ENCODE measurements around the gene ADAMTS19.
"Not testable (repeated sequence)": the region's sequence is repeated elsewhere in the genome, so short reads cannot be mapped to it uniquely, and the experiment has no call there.

The ADAMTS19 gene

DNA sequence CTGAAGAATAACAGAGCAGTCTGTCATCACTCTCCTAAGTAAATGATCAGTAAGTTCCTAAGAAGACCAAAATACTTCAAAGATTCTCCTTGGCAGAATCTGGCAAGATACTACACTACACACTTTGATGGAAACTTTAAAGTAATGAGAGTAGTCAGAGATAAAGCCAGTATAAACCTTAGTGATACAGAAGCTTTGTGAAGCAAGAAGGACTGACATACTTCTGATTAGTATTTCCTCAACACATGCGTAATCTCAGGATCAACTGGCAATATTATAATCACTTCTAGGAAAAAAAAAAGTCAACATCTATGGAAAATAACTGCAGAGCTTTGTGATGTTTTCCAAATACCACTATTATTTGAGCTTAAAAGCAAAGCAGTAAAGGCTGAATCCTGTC is 34.0 kb upstream of the ADAMTS19 start:
- Histone ChIP-seq H3K27ac (no peak overlapping the region), H3K4me3 (no peak overlapping the region)
- DNase-seq (ENCODE audit: low spot score), result no peak
- TF ChIP-seq, protein P1, sequence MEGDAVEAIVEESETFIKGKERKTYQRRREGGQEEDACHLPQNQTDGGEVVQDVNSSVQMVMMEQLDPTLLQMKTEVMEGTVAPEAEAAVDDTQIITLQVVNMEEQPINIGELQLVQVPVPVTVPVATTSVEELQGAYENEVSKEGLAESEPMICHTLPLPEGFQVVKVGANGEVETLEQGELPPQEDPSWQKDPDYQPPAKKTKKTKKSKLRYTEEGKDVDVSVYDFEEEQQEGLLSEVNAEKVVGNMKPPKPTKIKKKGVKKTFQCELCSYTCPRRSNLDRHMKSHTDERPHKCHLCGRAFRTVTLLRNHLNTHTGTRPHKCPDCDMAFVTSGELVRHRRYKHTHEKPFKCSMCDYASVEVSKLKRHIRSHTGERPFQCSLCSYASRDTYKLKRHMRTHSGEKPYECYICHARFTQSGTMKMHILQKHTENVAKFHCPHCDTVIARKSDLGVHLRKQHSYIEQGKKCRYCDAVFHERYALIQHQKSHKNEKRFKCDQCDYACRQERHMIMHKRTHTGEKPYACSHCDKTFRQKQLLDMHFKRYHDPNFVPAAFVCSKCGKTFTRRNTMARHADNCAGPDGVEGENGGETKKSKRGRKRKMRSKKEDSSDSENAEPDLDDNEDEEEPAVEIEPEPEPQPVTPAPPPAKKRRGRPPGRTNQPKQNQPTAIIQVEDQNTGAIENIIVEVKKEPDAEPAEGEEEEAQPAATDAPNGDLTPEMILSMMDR (IDR thresholded peaks at IDR 0.05), result no peak

DNA sequence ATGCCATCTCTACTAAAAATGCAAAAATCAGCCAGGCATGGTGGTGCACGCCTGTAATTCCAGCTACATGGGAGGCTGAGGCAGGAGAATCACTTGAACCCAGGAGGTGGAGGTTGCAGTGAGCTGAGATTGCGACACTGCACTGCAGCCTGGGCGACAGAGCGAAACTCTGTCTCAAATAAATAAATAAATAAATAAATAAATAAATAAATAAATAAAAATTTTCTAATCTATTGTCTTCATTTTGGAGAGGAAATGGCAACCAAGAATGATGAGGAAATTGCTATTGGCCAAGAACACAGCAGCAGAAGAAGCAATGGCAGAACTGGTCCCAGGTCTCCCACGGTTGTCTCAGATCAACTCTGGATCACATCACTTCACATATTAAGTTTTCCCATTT is 31.5 kb upstream of the ADAMTS19 start:
- not testable (repeated sequence) for H3K4me3 ChIP-seq; H3K27ac ChIP-seq; DNase-seq (ENCODE audit: low spot score)

DNA sequence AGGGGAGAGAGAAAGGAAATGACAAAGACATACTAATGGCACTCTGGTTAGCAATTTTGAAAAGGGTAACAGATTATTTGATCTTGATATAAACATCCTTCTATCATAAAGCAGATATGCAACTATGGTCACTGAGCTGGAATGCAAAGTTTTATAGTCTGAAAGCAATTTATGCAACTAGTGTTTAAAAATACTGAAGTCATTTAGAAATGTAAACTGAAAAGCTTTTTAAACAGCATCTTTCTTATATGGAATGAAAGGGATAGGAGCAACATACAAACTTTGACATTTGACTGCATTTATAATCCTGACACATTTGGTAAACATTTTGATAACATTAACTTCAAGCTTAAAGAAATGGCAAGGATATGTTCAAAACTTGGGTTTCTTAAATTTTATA is 28.7 kb upstream of the ADAMTS19 start:
- H3K4me3 ChIP-seq, result no peak overlapping the region
- no peak overlapping the region for H3K27ac ChIP-seq
- no peak for DNase-seq (ENCODE audit: low spot score)
- TF ChIP-seq, protein P1 (IDR thresholded peaks at IDR 0.05), result no peak

DNA sequence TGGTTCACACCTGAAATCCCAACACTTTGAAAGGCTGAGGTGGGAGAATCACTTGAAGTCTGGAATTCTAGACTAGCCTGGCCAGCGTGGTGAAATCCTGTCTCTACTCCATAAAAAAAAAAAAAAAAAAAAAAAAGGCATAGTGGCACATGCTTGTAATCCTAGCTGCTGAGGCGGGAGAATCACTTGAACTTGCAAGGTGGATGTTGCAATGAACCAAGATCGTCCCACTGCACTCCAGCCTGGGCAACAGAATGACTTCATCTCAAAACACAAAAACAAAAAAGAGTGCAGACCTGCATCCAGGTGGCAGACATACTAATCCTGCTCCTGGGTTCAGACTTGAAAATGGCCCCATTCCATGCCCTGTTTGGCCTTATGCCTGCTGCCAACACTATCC is 21.8 kb upstream of the ADAMTS19 start:
- TF ChIP-seq, protein P1 (IDR thresholded peaks at IDR 0.05), result no peak
- DNase-seq (ENCODE audit: low spot score), result no peak
- no peak overlapping the region for H3K27ac ChIP-seq
- H3K4me3 ChIP-seq, result no peak overlapping the region

DNA sequence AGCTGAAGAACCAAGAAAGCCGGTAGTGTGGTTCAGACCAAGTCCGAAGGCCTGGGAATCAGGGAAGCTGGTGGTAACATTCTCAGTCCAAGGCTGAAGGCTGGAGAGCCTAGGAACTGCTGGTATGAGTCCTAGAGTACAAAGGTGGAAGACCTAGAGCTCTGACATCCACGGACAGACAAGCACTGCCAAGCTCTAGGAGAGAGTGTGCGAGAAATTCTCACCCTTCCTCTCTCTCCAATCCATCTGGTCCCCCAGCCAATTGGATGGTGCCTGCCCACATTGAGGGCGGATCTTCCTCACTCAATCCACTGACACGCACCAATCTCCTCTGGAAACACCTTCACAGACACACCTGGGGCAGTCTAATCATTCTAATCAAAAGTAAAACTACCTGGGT is 19.7 kb upstream of the ADAMTS19 start:
- Histone ChIP-seq H3K4me3 (no peak overlapping the region), H3K27ac (no peak overlapping the region)
- no peak for DNase-seq (ENCODE audit: low spot score)
- TF ChIP-seq, protein P1 (IDR thresholded peaks at IDR 0.05), result no peak

DNA sequence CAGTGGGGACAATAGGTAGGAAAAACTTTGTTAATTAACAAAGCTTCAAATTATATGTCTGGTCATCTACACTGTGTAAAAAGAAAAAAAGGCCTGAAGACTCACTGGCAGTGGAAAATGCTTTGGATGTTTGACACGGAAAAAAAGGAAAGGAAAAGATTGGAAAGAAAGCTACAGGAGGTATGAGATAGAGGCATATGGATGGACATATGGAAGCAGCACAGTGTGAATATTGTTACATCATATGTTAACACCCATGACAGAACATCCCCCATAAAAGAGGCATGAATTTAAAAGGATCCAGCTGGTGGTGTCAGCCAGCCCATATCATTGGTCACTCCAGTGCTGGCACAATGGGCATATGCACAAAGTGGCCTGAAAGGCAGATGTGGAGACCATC is 19.0 kb upstream of the ADAMTS19 start:
- TF ChIP-seq, protein P1 (IDR thresholded peaks at IDR 0.05), result no peak
- DNase-seq (ENCODE audit: low spot score), result no peak
- Histone ChIP-seq H3K4me3 (no peak overlapping the region), H3K27ac (no peak overlapping the region)

DNA sequence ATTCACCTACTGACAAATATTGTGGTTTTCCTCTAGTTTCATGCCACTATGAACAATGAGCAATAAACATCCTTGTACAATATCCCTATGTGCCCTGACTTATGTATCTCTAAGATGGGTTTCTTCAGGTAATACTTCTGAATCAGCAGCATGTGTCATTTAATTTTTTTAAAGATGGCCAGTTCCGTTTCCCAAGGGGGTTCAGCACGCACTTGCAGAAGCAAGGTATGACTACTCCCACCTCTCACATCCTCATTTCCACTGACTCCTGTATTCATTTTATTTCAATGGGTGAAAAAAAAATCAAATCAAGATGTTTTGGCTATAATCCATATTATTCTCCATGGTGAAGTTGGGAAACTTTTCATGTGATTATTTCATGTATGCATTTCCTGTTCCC is 14.7 kb upstream of the ADAMTS19 start:
- TF ChIP-seq, protein P1 (IDR thresholded peaks at IDR 0.05), result no peak
- no peak for DNase-seq (ENCODE audit: low spot score)
- Histone ChIP-seq H3K4me3 (no peak overlapping the region), H3K27ac (no peak overlapping the region)

DNA sequence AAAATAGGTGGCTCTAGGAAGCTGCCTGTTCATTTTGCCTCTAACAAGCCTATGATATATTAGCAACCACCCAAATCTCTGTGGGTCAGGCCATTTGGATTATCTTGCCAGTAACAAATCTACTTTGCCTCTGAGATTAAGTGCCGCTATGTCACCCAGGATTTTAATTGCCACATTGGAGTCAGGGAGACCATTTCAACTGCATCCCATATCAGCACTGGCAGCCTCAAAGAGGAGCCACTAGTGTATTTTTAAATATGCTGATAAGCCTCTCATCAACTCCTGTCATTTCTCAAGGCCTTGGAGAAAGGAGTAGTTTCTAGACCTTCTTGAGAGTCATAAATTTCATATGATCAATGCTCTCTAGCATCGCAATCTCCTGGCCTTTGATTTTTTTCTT is 12.1 kb upstream of the ADAMTS19 start:
- TF ChIP-seq, protein P1 (IDR thresholded peaks at IDR 0.05), result no peak
- H3K4me3 ChIP-seq, result no peak overlapping the region
- no peak for DNase-seq (ENCODE audit: low spot score)
- no peak overlapping the region for H3K27ac ChIP-seq

Measured in coronary artery (tissue), 2 donors.